Breast epithelium (tissue), 3 donors: ENCODE results near the gene PTPRG.

Experiments
- POLR2A ChIP-seq: fragments of 450-650 bp; IDR thresholded peaks from one replicate; pipeline ENCODE4 v1.6.1; 2016; ENCODE audit warnings: antibody characterized with exemption, mild to moderate bottlenecking, moderate library complexity
- POLR2AphosphoS5 ChIP-seq, 3 donors: sonication (generic); formaldehyde crosslinking; IDR thresholded peaks; one replicate each; pipeline ENCODE4 v1.6.1; 2017; ENCODE audit warnings: antibody characterized with exemption in 3 of 3
- TF ChIP-seq, protein P1 (sequence below), 3 donors: fragments of 450-650 bp; IDR thresholded peaks; one replicate each; pipeline ENCODE4 v1.5.1; 2016 to 2017; ENCODE audit warnings: antibody characterized with exemption in 3 of 3, mild to moderate bottlenecking in 3 of 3, moderate library complexity in 3 of 3

DNA sequence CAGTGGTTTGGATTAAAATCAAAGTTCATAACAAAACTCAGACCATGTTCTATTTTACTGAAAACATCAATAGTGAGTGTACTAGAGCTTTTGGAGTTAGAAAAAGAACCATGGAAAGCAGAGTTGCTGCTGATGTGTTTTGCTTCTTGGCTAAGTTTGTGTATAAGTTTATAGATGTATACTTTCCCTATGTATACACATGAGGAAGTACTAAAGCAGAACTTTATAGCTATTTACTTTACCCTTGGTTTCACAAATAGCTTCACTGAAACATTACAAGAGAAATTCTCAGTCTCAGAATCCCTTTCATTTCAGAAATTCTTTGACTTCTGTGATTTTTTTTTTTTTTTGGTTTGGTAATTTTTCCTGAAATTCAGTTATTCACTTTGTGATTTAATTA lies 229.0 kb downstream of the PTPRG start:
- TF ChIP-seq, protein P1, sequence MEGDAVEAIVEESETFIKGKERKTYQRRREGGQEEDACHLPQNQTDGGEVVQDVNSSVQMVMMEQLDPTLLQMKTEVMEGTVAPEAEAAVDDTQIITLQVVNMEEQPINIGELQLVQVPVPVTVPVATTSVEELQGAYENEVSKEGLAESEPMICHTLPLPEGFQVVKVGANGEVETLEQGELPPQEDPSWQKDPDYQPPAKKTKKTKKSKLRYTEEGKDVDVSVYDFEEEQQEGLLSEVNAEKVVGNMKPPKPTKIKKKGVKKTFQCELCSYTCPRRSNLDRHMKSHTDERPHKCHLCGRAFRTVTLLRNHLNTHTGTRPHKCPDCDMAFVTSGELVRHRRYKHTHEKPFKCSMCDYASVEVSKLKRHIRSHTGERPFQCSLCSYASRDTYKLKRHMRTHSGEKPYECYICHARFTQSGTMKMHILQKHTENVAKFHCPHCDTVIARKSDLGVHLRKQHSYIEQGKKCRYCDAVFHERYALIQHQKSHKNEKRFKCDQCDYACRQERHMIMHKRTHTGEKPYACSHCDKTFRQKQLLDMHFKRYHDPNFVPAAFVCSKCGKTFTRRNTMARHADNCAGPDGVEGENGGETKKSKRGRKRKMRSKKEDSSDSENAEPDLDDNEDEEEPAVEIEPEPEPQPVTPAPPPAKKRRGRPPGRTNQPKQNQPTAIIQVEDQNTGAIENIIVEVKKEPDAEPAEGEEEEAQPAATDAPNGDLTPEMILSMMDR (IDR thresholded peaks at IDR 0.05) = no peak
- TF ChIP-seq POLR2A (no peak), POLR2AphosphoS5 (IDR thresholded peaks at IDR 0.05) (no peak)
